Measurements from ENCODE around the gene CLPTM1L.

DNA sequence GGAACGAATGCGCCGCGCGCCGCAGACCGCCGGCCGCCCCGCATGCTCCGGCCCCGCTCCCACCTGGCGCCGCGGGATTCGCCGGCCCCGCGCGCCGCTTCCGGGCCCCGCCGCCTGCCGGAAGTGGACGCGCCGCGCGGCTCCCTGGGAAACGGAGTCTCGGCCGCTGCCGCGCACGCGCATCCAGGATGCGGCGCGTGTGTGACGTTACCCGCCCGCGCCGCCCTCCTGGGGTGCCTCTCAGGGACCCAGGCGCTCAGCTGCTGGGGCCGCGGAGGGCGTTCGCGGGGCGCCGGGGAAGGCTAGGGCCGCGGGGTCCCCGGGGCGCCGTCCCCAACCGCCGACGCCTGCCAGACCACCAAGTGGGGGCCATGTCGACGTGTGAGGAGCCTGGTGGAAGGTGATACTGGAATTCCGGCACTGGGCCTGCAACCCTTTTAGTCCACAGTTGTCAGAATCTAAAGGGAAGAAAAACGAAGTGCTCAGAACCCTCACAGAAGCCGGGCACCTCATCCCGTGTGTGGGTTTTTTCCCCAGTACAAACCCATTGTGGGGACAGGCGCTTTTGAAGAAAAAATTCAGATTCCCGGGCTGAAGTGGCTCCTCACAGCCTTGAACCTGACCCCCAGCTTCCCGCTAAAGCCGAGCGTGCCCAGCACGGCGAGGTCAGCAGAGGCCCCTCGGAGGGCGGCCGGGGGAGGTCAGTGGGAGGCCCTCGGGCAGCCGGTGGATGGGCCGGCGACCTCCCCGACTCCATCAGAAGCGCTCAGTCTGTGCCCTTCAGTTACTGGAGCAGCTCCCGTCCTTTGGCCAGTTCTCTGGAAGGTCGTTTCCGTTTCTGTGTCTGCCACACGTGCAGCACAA, at the start of gene CLPTM1L:
- TF ChIP-seq CTCF (IDR thresholded peaks at IDR 0.05; ENCODE audit: poor library complexity): no peak
- no peak for TF ChIP-seq EZH2phosphoT487 (IDR thresholded peaks at IDR 0.05; ENCODE audit: low read depth, severe bottlenecking, unreplicated experiment)
